NCI-H510A (cell line): ENCODE results near the gene CDK18.

ENCODE experiments used
- DNase-seq: peaks from one replicate; lab custom pipeline; 2025; lab: John Stamatoyannopoulos, UW

Gene CDK18

DNA sequence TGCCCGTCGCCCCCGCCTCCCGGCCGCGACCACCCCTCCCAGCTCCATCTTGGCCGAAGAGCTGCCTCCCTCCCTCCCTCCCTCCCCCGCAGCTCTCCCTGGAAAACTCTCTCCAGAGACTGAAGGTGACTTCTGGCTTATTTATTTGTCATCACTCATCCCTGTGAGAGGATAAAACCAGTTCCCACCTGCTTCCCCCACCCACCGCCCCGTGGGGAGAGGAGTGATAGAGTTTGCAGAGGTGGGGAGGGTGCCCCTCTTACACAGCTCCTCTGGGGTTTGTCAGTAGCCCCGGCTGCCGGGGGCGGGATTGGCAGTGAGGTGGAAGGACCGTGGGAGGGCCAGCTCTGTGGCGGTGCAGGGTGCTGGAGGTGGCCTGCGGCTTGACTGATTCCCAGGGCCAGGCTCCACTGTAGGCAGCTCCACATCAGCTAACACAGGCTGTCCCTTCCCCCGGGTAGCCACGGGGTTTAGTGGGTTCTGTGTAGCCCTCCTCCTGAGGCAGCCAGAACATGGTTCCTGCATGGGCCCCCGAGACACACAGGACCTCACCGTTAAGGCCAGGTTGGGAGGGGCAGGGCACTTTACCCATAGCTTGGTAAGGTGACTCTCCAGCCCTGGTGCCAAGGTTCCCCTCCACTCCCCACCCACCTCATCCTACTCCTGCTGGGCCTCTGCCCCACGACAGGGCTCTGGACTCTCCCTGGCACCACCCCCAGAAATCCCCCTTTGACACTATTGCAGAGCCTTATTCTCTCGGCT is 65.1 kb downstream of the CDK18 start:
- DNase-seq: no peak

DNA sequence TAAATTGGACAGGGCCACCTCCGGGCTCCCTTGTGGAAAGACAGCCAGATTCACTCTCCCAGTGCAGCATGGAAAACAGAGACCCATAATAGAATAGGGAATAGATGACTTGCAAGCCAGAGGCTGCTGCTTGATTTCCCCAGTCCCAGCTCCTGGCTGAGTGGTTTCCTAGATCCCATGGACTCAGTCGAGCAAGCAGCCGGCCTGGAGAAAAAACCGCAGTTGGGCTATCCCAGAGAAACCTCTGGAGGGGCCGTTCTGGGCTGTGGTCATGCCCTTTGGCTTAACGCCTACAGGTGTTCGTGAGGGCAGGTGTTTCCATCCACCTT is 65.7 kb downstream of the CDK18 start:
- no peak for DNase-seq

DNA sequence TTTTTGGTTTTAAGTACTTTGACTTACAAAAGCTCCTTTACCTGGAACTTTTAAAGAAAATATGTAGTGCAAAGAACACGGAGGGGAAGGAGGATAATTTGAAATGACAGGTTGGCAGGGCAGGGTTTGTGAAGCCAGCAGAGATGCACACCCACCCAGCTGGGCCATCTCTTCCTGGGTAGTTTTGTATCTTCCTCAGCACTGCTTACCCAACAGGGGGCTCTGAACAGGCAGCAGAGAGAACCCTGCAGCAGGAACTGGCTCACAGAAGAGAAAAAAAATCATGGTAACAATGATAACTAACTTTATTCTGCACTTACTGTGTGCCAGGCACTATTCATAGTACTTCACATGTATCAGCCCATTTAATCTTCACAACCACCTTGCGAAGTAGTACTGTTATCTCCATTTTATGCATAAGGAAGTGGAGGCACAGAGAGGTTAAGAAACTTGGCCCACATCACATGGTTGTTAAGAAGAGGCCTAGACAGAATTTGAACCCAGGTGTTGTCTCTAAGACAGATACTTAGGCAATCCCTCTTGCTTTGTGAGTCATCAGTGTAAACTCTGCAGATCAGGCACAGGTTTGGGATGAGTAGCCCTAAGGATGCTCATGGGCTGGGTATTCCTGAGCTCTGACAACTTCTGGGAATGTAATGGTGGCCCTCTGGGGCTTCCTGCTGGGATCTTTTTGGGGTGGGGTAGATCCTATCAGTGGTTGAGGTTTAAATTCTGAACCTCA is 66.5 kb downstream of the CDK18 start:
- no peak for DNase-seq

DNA sequence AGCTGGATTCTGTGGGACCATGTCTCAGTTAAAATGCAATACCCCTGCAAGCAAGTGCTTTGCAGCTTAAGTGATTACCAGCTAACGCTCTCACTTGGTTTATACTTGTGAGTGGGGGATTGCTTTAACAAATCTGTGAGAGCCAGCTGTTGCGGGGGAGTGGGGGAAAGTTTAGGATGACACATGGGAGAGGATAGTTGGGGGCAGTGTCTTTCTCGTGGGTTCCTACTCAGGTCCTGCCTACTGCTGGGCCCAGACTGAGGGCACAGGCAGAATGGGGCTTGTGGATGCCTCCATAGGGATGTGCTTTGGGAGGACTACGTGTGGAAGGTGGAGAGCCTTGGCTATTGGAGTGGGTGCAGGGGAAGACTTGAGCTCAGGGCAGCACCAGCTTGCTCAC is 67.3 kb downstream of the CDK18 start:
- DNase-seq: no peak

DNA sequence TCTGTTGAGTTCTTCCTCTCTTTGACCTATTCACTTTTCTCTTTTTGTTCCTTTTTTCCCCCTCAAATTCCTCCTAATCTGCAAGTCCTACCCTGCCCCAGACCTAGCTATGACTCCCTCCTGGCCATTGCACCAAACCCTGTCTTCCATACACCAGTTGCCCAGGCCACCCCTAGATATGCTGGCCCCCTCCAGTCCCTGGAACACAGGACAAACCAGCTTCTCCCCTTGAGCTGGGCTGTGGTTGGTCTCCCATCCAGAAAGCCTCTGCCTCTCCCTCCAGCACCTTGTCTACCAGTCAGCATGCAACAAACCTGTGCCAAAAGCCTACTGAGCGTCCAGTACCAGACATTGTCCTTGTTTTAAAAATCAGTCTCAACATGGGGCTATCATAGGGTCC is 68.0 kb downstream of the CDK18 start:
- DNase-seq: no peak

DNA sequence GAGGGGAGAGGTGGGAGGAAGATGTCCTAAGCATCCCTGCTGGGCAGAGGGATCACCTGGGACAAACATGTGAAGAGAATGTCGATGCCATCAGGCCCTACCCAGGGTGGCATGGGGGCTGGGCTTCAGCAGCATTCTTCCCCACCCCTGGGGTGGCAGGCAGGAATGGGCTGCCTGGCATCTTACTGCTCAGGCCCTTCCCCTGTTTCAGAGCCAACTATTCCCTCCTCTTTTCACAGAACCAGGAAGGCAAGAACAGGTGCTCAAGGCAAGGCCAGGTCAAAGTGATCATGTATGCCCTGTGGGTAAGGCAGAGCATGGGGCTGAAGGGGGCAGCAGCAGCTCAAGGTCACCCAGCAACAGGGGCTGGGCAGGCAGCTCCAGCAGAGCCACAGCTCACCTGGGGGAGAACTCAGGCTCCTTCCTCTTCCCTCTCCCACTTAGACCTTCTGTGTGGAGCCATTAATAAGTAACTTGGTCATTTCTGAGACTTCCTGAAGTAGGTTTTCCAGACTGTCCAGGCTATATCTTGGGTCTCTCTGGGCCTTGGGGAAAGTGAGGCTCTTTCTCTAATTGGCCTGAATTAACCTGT is 70.9 kb downstream of the CDK18 start:
- DNase-seq: no peak

DNA sequence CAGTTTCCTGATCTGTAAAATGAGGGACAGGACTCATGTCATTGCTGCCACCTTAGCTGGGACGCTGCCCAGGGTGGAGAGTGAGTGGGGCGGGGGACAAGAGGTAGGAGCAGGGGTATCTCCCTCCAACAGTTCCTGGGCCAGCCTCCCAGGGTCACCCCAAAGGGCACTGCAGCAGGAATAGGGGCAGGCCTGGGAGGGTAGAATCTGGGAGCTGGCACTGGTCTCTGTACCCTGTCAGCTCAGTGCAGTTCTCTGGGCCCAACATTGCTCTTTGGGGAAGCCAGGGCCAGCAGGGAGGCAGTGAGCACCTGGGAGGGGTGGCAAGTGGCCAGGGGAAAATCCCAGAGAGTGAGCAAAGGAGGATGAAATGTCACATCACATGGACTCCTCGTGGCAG is 71.5 kb downstream of the CDK18 start:
- DNase-seq: no peak

DNA sequence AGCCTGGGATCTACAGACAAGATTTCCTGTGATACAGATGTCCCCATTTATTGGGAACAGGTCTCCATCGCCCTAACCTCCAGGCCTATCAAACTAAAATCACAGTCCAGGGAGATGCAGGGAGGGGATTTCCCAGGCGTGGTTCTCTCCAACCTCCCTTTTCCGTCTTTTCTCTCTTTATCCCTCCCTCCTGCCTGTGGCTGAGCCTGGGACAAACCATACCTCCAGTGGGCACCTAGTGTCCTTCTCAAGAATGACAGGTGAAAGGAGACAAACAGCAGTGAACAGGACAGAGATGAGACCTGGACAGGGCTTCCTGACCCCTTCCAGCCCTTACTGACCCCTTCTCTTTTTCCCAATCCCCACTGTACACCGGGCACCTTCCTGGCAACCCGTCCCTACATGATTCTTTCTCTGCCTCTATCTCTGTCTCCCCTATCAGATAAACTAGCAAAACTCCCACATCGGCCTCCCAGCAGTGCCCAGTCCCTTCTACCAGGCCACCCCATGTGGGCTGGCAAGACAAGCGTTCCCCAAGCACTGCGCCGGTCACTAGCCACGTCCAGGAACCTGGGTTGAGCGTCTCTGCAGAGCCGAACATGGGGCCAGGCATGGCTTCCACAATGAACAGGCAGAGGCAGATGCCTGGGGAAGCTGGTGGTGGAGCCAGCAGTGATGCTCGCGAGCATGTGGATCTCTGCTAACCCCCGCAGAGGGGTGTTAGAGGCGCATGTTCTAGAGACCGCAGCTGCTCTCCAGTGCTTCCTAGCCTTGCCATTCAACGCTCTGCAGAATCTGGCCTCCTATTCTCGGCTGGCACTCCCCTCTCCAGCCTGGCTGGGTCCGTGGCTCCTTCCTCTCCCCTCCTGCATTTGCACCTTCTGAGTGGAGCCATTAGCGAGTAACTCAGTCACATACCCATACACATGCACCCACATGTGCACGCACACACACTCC is 72.6 kb downstream of the CDK18 start:
- DNase-seq: no peak

DNA sequence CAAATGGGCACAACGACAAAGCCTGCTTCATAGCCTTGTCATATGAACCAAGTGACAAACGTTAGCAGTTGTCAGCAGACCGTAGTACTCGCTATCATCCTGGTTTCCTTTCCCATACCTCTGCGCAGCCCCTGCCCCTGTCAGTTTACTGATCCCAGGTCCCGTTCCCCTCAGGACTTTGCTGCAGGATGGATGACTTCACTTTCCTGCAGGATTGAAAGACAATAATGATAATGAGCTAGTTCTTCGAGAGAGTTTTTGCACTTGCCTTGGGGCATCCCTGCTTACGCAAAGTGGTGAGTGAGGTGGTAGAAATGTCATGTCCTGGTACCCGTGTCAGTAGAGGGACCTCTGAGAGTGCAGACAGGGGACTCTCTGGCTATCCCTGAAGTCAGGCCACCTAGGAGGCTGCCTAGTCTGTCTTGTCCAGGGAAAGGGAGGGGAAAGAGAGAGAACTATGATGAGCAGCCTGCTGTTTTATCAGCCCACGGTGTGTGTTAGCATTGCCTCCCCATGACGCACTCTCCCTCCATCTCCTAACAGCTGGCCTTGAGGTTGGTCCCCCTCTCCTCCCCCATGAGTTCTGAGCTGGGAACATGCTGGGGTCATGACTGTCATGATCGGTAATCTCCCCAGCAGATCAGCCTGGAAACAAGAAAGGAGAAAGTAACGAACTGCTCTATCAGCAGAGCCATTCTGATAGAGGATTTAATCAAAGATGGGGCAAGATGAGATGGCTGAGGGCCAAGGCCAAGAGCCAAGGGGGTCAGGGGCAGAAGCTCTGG is 73.6 kb downstream of the CDK18 start:
- no peak for DNase-seq

DNA sequence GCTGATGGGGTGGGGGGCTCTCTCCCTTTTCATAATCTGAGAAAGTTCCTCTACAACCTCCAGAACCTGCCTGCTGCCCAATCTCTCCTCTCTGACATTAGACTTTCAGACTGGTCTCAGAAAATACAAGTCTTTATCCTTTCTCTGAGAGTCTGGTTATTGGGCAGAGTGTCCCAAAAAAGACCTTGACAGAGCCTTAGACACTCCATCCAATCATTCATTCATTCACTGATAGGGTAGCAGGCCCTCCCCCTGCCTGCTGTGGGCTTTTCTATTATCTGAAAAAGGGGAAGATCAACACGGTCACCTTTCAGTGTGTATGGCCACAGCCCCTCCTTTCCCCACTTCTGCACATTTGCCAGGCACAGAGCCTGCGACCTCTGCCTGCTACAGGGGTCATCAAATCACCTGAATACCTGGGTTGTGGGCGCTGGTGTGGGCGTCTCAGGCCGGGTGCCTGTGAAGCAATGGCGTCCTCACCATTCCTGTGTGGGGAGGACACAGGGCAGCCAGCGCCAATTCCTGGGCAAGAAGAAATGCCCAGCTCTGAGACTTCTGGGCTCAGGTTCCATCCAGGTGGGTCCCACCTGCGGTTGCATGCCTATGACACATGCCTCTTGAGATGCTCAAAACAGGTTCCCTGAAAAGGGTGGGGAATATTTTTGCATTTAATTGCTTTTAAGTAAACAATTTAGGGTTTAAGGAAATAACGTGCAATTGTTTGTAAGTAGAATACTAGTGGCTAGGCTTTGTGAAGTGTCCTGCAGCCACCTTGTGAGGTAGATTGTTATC is 74.5 kb downstream of the CDK18 start:
- no peak for DNase-seq

DNA sequence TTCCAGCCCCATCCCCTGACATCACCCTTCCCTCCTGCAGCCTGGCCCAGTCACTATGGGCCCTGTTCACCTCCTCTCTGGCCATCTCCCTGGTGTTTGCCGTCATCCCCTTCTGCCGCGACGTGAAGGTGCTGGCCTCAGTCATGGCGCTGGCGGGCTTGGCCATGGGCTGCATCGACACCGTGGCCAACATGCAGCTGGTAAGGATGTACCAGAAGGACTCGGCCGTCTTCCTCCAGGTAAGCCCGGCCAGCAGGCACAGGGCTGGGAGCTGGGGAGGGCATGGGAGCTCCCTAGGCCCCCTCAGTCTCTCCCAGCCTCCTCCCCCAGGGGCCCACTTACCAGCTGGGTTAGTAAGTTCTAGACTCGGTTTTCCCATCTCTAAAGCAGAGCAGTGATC is 75.2 kb downstream of the CDK18 start:
- DNase-seq: no peak

DNA sequence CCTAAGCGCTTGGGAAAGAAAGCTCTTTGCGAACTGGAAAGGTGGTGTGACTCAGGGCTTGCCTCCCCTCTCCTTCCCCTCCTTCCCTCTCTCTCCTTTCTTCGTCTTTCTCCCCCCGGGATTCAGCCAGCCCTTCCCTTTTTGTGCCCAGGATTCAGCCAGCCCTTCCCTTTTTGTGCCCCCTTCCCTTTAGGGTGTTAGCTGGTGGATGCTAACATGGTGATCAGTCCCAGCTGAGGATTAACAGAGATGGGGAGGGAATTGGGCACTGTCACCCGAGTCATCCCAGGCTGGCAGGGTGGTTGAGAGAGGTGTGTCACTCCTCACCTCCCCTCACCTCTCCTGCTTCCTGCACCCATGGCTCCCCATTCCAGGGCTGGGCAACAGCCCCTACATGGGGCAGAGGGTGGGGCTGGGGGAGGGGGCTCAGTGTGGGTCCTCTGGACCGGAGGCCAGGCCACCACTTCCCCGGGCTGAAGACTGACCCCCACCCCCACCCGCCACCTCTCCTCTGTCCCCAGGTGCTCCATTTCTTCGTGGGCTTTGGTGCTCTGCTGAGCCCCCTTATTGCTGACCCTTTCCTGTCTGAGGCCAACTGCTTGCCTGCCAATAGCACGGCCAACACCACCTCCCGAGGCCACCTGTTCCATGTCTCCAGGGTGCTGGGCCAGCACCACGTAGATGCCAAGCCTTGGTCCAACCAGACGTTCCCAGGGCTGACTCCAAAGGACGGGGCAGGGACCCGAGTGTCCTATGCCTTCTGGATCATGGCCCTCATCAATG is 75.9 kb downstream of the CDK18 start:
- no peak for DNase-seq

DNA sequence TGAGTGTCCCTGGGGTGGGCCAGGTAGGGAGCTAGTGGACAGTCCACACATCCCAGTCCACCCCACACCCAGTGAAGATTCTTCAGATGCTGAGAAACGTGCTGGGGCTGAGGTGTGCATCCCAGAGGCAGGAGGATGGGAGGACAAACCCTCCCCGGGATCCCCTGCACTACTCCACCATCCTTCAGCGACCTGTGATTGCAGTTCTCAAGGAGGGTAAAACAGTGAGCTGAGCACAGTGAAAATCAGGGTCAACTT is 76.4 kb downstream of the CDK18 start:
- DNase-seq: no peak

DNA sequence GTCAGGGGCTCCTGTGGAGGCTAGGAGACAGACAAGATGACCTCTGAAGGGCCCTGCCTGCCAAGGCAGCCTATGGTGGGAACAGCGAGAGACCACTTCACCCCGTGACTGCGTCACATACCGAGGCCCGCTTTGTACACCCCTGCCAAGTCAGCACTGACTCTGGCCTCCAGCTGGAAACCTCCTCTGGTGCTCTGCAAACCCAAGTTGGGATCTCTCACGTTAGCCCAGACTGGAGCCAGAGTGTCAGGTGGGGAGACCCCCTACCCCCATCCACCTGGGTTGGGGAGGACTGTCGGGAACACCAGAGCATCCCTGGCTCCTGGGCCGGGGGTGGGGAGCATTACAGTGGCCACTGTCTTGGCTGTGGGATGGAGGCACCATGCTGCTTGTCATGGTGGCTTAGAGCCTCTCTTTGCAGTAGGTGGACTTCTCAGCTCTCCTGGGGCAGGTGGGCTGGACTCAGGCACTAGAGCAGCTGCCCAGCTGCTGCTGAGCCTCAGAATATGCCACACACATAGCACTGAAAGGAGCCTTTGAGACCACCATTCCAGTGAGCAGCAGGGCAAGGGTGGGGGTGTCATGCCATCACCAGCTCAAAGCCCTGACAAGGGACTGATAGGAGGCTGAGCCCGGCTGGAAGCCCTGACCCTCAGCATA is 77.0 kb downstream of the CDK18 start:
- DNase-seq: no peak

DNA sequence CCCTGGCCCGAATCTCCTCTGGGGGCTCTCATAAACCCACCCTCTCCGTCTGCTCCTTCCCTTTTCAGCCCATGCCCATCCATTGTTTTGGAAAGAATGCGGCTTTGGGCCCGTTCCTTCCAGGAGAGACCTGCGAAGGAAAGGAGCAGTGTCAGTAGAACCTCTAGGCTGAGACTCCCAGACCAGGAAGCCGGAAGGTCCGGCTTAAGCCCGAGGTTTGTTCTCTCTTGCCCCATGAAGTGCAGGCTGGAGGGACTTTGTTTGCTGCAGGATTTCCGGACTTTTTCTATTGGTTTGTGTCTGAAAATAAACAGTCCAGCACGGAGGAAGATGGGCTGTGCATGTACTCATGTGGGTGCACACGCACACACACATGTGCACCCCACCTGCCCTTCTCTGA is 77.6 kb downstream of the CDK18 start:
- no peak for DNase-seq
